H1 (cell line): ENCODE data around the gene TMEM187. TPM values are rescaled to one million over a fixed set of nuclear protein-coding genes. Genes with fewer than 3 reads are reported as not detected.

ENCODE experiments used
- ASH2L ChIP-seq: fragments of 200-600, 300-600 bp; sonication (generic); IDR thresholded peaks from one replicate; pipeline ENCODE4 v1.7.1; 2017; ENCODE audit warnings: low read length
- FOSL1 ChIP-seq: IDR thresholded peaks from 2 replicates; pipeline ENCODE4 v1.6.1; 2011; ENCODE audit warnings: mild to moderate bottlenecking, low read depth, low read length, moderate library complexity; ENCODE audit not compliant: insufficient read depth
- GTF2F1 ChIP-seq: IDR thresholded peaks from 2 replicates; pipeline ENCODE4 v1.6.1; 2012; ENCODE audit warnings: low read depth, low read length, improper control_type of control experiment, borderline replicate concordance
- JUN ChIP-seq: IDR thresholded peaks from 2 replicates; pipeline ENCODE4 v1.6.1; 2011; ENCODE audit warnings: low read depth, mild to moderate bottlenecking, improper control_type of control experiment, low read length
- SP4 ChIP-seq: IDR thresholded peaks from 2 replicates; pipeline ENCODE4 v1.6.1; 2012; ENCODE audit warnings: low read length, inconsistent platforms
- polyA plus RNA-seq, 7 experiments: library from polyadenylated mRNA; depleted of rRNA in 3 of 7; stranded (reverse) in 5 of 7; unstranded in 2 of 7; fragments of >200 nt in 5 of 7; fragments of 200-250 nt in 2 of 7; gene quantifications; 1 replicate in 5 of 7; 2 replicates in 1 of 7; 4 replicates in 1 of 7; pipeline versions ENCODE4 v1.2.1 to v1.2.3, GENCODE V29; 2011 to 2013; ENCODE audit warnings: missing spikeins in 2 of 7, mixed read lengths in 2 of 7
- total RNA-seq: library from RNA; stranded (reverse); fragmentation: NEBNext Ultra II Directional; extraction: Animal tissue kit (Norgen Biotek cat#: 25700); gene quantifications from 2 replicates; pipeline ENCODE4 v1.2.1, GENCODE V29; 2021

TMEM187 gene
- total and polyA plus RNA-seq, 2 of the 8 experiments (the other 6 are each of a cell fraction or from before 2014, with no cell fraction given): 5.0 to 14.5 TPM

- TF ChIP-seq ASH2L (no peak), SP4 (no peak), GTF2F1 (no peak), FOSL1 (no peak), JUN (no peak)
Measured at GRCh38 chrX:154012336-154012991, 39.9 kb downstream of the TMEM187 start (continued).
